Pancreas (tissue), 10 donors: ENCODE data around the gene FXYD3. TPM values are rescaled to one million over a fixed set of nuclear protein-coding genes. Genes with fewer than 3 reads are reported as not detected.

Experiments used
- ATAC-seq, 4 donors: fragments of 200-7000 bp; cut with Tn5 transposase; one replicate each; pipeline versions ENCODE4 v1.8.0 to v1.9.1; 2020; ENCODE audit warnings: mild to moderate bottlenecking in 4 of 4, moderate library complexity in 4 of 4
- DNase-seq, 6 donors: peaks; one replicate each; pipeline ENCODE4 v3.0.0-alpha.2; 2020
- FAIRE-seq: peaks from 2 replicates; lab custom pipeline; 2012; peaks lifted over from hg19 to GRCh38; lab: Jason Lieb, UNC
- H3K27ac ChIP-seq, 4 donors: fragments of 200-600 bp; sonication (generic); 1 replicate in 3 of 4; 2 replicates in 1 of 4; pipeline versions ENCODE4 v1.5.0 to v1.8.0; 2020
- H3K27me3 ChIP-seq, 4 donors: fragments of 200-600 bp; one replicate each; pipeline ENCODE4 v1.8.0; 2021
- H3K36me3 ChIP-seq, 3 donors: fragments of 200-600 bp; sonication (generic) in 1 of 3; one replicate each; pipeline versions ENCODE4 v1.5.0 to v1.8.0; 2020 to 2021
- H3K4me1 ChIP-seq, 3 donors: fragments of 200-600 bp; one replicate each; pipeline ENCODE4 v1.8.0; 2021
- H3K4me3 ChIP-seq, 4 donors: fragments of 200-600 bp; sonication (generic) in 2 of 4; one replicate each; pipeline versions ENCODE4 v1.5.0 to v1.8.0; 2020 to 2021
- H3K9me3 ChIP-seq, 4 donors: fragments of 200-600 bp; one replicate each; pipeline ENCODE4 v1.8.0; 2021
- WGBS, 2 donors: extraction: QIAGEN DNeasy Blood & Tissue Kit; methylation state at CpG; one replicate each; pipeline ENCODE4 v1.1.7; 2013; 5-methylcytosine and 5-hydroxymethylcytosine counted together
- intact Hi-C, 3 donors: fragments of 100-400 bp; cut with DNase I; formaldehyde crosslinking; loops; one replicate each; pipeline versions ENCODE4 v1.11.1 to v1.14.2; 2022
- polyA plus RNA-seq, 2 donors: library from polyadenylated mRNA; stranded (reverse); fragments of 200-250 nt; gene quantifications; one replicate each; pipeline ENCODE4 v1.2.3, GENCODE V29; 2013
- total RNA-seq, 6 donors: library from RNA; stranded (reverse); fragmentation: NEBNext Ultra II Directional in 4 of 6; extraction: Animal tissue kit (Norgen Biotek cat#: 25700) in 4 of 6; gene quantifications; one replicate each; pipeline versions ENCODE4 v1.2.1 to v1.2.4, GENCODE V29; 2021 to 2023
- TF ChIP-seq, protein P1 (sequence below), 4 donors: fragments of 200-600 bp; sonication (generic) in 3 of 4; IDR thresholded peaks; one replicate each; pipeline versions ENCODE4 v1.5.0 to v1.8.0; 2021; ENCODE audit warnings: antibody characterized with exemption in 4 of 4
- donor health status: healthy with polysubstance abuse.
- donor health status: DM: no; HTN: no; CAD: no; lungs with moderate emphysema.
- donor health status: DM: no; HTN: no; CAD: no.
- donor health status: control.
- donor health status: control.
- donor health status: Bipolar disorder and iron deficiency.
- donor health status: DM: yes; HTN: yes; CAD: no.
- donor health status: DM: no; HTN: no; CAD: no.
- donor health status: DM: no; HTN: no; CAD: no.
- donor health status: DM: yes; HTN: yes; CAD: no.

The FXYD3 gene
- total and polyA plus RNA-seq, 8 donors, result 12.2 to 59.1 (median 17.7) TPM

DNA sequence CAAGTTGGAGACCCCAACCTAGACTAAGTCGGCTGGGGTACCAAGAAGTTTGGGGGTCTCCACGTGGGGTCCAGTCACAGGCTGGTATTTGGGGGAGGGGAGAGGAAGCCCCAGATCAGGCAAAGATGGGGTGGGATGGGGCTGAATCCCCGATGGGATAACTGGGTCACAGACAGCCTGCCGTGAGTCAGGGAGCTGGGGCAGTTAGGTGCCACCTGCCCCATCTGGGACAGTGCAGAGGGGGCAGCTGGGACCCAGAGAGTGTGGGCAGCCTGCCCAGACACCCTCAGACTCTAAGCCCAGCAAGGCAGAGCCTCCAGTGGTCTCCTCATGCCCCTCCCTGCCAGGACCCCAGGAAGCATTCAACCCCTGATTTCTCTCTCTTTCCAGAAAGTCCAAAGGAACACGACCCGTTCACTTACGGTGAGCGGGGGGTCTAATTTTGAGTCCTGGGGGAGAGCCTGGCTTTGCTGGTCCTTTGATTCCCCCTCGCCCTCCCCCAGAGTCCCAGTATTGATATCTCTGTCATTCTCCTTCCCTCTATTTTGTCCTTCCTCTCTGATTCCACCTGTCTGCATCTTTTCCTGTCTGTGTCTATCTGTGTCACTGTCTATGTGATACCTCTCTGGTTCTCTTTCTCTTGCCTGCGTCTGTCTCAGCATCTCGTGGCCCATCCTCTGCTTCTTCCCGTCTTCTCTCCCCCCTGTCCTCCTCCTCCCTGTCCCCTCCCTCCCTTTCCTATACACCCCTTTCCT is 24.8 kb downstream of the FXYD3 start:
- WGBS, 2 donors, result 64 to 72% methylated on average over 12 of the region's 12 CpGs

DNA sequence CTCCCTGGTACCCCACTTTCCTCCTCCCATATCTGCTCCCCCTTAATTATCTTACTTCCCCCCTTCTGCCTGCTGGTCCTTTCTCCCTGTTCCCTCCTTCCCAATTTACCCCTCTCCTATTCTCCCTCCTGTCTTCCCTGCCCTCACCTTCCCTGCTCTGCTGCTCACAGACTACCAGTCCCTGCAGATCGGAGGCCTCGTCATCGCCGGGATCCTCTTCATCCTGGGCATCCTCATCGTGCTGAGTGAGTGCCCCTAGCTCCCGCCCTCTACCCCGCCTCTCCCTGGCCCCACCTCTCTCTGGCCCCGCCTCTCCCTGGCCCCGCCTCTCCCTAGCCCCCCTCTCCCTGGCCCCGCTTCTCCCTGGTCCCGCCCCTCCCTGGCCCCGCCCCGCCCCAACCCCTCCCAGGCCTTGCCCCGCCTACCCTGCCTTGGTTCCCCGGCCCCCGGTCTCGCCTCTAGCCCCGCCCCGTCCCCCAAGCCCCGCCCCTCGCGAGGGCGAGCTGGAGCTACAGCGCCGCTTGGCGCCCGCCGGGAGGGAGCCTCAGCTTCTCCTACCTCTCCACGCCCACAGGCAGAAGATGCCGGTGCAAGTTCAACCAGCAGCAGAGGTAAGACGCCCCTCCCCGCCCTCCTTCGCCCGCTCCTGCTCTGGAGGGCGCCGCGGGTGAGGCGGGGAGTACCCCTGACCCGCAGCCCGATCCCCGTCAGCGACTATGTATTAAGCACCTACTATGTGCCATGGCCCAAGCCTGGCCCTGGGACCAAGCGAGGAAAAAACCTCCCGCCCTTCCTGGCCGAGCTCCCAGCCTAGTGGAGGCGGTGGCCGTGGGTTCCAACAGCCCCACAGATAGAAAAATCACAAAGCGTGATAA is 25.6 kb downstream of the FXYD3 start:
- peak overlapping the region in 1 of 4 donors; percentile 41 for H3K27ac ChIP-seq
- FAIRE-seq (no peak), DNase-seq (peak; percentile 88 to 98 (median 95)), ATAC-seq (peak; percentile 73 to 87 (median 80))
- peaks cover 5 to 14% (median 10%) of the 10 kb centered on the region in 3 donors for H3K4me1 ChIP-seq
- intact Hi-C loops, result no loop called here
- WGBS, 2 donors, result 2 to 3% methylated on average over 45 to 47 of the region's 48 CpGs
- H3K9me3 ChIP-seq, result no peaks in the 10 kb centered on the region
- H3K27me3 ChIP-seq, result no peaks in the 10 kb centered on the region
- TF ChIP-seq, protein P1, sequence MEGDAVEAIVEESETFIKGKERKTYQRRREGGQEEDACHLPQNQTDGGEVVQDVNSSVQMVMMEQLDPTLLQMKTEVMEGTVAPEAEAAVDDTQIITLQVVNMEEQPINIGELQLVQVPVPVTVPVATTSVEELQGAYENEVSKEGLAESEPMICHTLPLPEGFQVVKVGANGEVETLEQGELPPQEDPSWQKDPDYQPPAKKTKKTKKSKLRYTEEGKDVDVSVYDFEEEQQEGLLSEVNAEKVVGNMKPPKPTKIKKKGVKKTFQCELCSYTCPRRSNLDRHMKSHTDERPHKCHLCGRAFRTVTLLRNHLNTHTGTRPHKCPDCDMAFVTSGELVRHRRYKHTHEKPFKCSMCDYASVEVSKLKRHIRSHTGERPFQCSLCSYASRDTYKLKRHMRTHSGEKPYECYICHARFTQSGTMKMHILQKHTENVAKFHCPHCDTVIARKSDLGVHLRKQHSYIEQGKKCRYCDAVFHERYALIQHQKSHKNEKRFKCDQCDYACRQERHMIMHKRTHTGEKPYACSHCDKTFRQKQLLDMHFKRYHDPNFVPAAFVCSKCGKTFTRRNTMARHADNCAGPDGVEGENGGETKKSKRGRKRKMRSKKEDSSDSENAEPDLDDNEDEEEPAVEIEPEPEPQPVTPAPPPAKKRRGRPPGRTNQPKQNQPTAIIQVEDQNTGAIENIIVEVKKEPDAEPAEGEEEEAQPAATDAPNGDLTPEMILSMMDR (IDR thresholded peaks at IDR 0.05), result peak in 1 of 4 donors; percentile 7
- peak overlapping the region in 2 of 4 donors; percentile 44 to 45 for H3K4me3 ChIP-seq
- H3K36me3 ChIP-seq, result no peaks in the 10 kb centered on the region

More for the DNA sequence above, 24.8 kb downstream of the FXYD3 start:
- DNase-seq (peak in 5 of 6 donors; percentile 17 to 73 (median 29)), FAIRE-seq (no peak), ATAC-seq (no peak)
- H3K9me3 ChIP-seq, result no peaks in the 10 kb centered on the region
- H3K36me3 ChIP-seq, result no peaks in the 10 kb centered on the region
- TF ChIP-seq, protein P1 (IDR thresholded peaks at IDR 0.05), result no peak
- H3K4me3 ChIP-seq, result no peak overlapping the region
- H3K4me1 ChIP-seq, result peaks cover 5 to 14% (median 10%) of the 10 kb centered on the region in 3 donors
- H3K27ac ChIP-seq, result no peak overlapping the region
- intact Hi-C loops, result no loop called here
- H3K27me3 ChIP-seq, result no peaks in the 10 kb centered on the region

DNA sequence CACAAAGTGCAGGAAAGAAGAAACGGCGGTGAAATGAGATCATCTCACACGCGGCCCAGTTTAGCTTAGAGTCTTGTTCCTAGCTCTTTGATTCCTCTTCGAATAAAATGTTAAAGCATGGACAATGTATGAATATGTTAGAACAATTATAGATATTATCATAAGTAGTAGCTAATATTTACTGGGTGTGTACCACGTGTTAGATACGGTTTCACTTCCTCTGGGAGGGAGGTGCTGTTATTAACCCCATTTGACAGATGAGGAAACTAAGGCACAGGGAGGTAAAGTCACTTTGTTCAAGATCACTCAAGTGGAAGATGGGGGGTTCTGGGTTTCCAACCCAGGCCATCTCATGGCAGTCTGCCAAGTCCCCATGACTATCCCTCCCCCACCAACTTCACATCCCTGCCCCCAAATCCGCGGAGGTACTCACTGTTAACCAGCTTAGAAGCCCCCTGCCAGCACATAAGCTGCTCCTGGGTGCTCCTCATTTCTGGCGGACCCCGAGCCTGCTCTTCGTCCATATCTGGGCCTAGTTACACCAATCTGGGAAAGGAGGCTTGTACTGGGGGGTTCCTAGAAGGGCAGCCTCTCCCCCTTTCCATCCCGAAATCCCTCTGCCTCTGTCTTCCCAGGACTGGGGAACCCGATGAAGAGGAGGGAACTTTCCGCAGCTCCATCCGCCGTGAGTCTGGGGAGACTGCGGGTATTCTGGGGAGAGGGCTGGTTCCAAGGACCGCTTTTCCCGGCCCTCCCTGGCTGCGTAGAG is 26.4 kb downstream of the FXYD3 start:
- TF ChIP-seq, protein P1 (IDR thresholded peaks at IDR 0.05), result no peak
- Histone ChIP-seq H3K36me3 (no peaks in the 10 kb centered on the region), H3K4me3 (peak overlapping the region; percentile 0 to 45 (median 27)), H3K27ac (peak overlapping the region in 3 of 4 donors; percentile 19 to 58 (median 53)), H3K9me3 (no peaks in the 10 kb centered on the region), H3K4me1 (peaks cover 1 to 13% (median 9%) of the 10 kb centered on the region in 3 donors), H3K27me3 (no peaks in the 10 kb centered on the region)
- 9 to 10% methylated on average over 21 of the region's 21 CpGs for WGBS, 2 donors
- peak; percentile 3 to 22 (median 16) for ATAC-seq
- FAIRE-seq, result no peak
- DNase-seq, result peak in 4 of 6 donors; percentile 19 to 64 (median 42)
- intact Hi-C loops, result no loop called here

DNA sequence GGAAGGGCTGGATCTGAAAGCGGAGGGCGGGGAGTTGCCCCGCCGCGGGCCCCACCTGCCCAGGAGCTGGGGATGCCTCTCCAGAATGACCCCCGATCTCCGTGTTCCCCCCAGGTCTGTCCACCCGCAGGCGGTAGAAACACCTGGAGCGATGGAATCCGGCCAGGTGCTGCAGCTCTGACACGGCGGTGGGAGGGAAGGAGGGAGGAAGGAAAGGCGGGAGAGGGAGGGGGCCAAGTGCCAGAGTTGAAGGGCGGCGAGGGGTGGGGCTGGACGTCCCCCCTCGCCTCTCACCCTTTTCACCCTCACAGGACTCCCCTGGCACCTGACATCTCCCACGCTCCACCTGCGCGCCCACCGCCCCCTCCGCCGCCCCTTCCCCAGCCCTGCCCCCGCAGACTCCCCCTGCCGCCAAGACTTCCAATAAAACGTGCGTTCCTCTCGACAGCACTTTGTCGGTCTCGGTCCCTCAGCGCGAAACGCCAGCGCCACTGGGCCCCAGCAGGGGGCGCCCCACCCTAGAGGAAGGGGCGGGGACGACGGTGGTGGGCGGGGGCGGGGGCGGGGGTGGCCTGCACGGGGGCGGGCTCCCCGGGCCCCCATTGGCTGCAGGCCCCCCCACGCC is 27.1 kb downstream of the FXYD3 start:
- ATAC-seq (peak; percentile 42 to 52 (median 50)), FAIRE-seq (no peak), DNase-seq (peak; percentile 78 to 91 (median 86))
- WGBS, 2 donors, result 3 to 4% methylated on average over 30 to 44 of the region's 46 CpGs
- peak overlapping the region; percentile 0 to 45 (median 27) for H3K4me3 ChIP-seq
- no peaks in the 10 kb centered on the region for H3K36me3 ChIP-seq
- H3K27ac ChIP-seq, result peak overlapping the region in 3 of 4 donors; percentile 19 to 58 (median 53)
- intact Hi-C loops, result no loop called here
- no peaks in the 10 kb centered on the region for H3K27me3 ChIP-seq
- TF ChIP-seq, protein P1 (IDR thresholded peaks at IDR 0.05), result peak; percentile 30 to 62 (median 44)
- no peaks in the 10 kb centered on the region for H3K9me3 ChIP-seq
- H3K4me1 ChIP-seq, result peaks cover 0 to 11% (median 2%) of the 10 kb centered on the region in 3 donors
